Measurements from ENCODE around the gene RAB6A.

The RAB6A gene

GRCh38 chr11:73748300-73748699, 12.6 kb downstream of the RAB6A start:
- peaks cover 94% of the 10 kb centered on the region for H3K79me2 ChIP-seq (ENCODE audit: control insufficient read depth, low read length)
- peaks cover 13% of the 10 kb centered on the region for H3K4me1 ChIP-seq (ENCODE audit: control insufficient read depth, low read length)
- no peaks in the 10 kb centered on the region for H3K27me3 ChIP-seq (ENCODE audit: control insufficient read depth, low read length)
- H3K4me3 ChIP-seq (ENCODE audit: low read length), result no peak overlapping the region
- H3K36me3 ChIP-seq (ENCODE audit: control insufficient read depth, low read length), result no peaks in the 10 kb centered on the region
- no peak overlapping the region for H3K4me2 ChIP-seq (ENCODE audit: low read length)
- TF ChIP-seq EZH2phosphoT487 (IDR thresholded peaks at IDR 0.05; ENCODE audit: borderline replicate concordance, low read length) (no peak), CTCF (IDR thresholded peaks at IDR 0.05; ENCODE audit: low read depth, low read length, poor library complexity, severe bottlenecking) (no peak)
- no peaks in the 10 kb centered on the region; the same call in 1 of the 2 replicates for H3F3A ChIP-seq (ENCODE audit: control insufficient read depth, insufficient read depth)
- H3K9me2 ChIP-seq (replicated peaks; ENCODE audit: control insufficient read depth, low read length), result no peaks in the 10 kb centered on the region
- H3K27ac ChIP-seq (ENCODE audit: low read depth, low read length), result no peak overlapping the region
- H3K9me3 ChIP-seq (ENCODE audit: control insufficient read depth, insufficient read depth, low read length), result no peaks in the 10 kb centered on the region
- H4K20me1 ChIP-seq (ENCODE audit: control insufficient read depth, insufficient read depth, low read depth, low read length), result 0 out of 2 replicates have a peak, but pooled peaks cover 2% of the 10 kb centered on the region

GRCh38 chr11:73747762-73748161, 13.1 kb downstream of the RAB6A start:
- Histone ChIP-seq H4K20me1 (ENCODE audit: control insufficient read depth, insufficient read depth, low read depth, low read length) (0 out of 2 replicates have a peak, but pooled peaks cover 2% of the 10 kb centered on the region), H3K79me2 (ENCODE audit: control insufficient read depth, low read length) (peaks cover 94% of the 10 kb centered on the region), H3K4me1 (ENCODE audit: control insufficient read depth, low read length) (peaks cover 13% of the 10 kb centered on the region), H3F3A (ENCODE audit: control insufficient read depth, insufficient read depth) (no peaks in the 10 kb centered on the region; the same call in 1 of the 2 replicates), H3K4me3 (ENCODE audit: low read length) (no peak overlapping the region), H3K27ac (ENCODE audit: low read depth, low read length) (no peak overlapping the region), H3K9me2 (replicated peaks; ENCODE audit: control insufficient read depth, low read length) (no peaks in the 10 kb centered on the region), H3K9me3 (ENCODE audit: control insufficient read depth, insufficient read depth, low read length) (no peaks in the 10 kb centered on the region), H3K36me3 (ENCODE audit: control insufficient read depth, low read length) (no peaks in the 10 kb centered on the region), H3K27me3 (ENCODE audit: control insufficient read depth, low read length) (no peaks in the 10 kb centered on the region), H3K4me2 (ENCODE audit: low read length) (no peak overlapping the region)
- TF ChIP-seq CTCF (IDR thresholded peaks at IDR 0.05; ENCODE audit: low read depth, low read length, poor library complexity, severe bottlenecking), result no peak
- TF ChIP-seq EZH2phosphoT487 (IDR thresholded peaks at IDR 0.05; ENCODE audit: borderline replicate concordance, low read length), result no peak

- no peak for TF ChIP-seq CTCF (IDR thresholded peaks at IDR 0.05; ENCODE audit: low read depth, low read length, poor library complexity, severe bottlenecking)
- no peak for TF ChIP-seq EZH2phosphoT487 (IDR thresholded peaks at IDR 0.05; ENCODE audit: borderline replicate concordance, low read length)
- Histone ChIP-seq H4K20me1 (ENCODE audit: control insufficient read depth, insufficient read depth, low read depth, low read length) (0 out of 2 replicates have a peak, but pooled peaks cover 2% of the 10 kb centered on the region), H3K4me2 (ENCODE audit: low read length) (no peak overlapping the region), H3K4me1 (ENCODE audit: control insufficient read depth, low read length) (peaks cover 12% of the 10 kb centered on the region), H3K9me2 (replicated peaks; ENCODE audit: control insufficient read depth, low read length) (no peaks in the 10 kb centered on the region), H3K36me3 (ENCODE audit: control insufficient read depth, low read length) (no peaks in the 10 kb centered on the region), H3K27me3 (ENCODE audit: control insufficient read depth, low read length) (no peaks in the 10 kb centered on the region), H3K27ac (ENCODE audit: low read depth, low read length) (no peak overlapping the region), H3K79me2 (ENCODE audit: control insufficient read depth, low read length) (peaks cover 90% of the 10 kb centered on the region), H3F3A (ENCODE audit: control insufficient read depth, insufficient read depth) (no peaks in the 10 kb centered on the region; the same call in 1 of the 2 replicates), H3K9me3 (ENCODE audit: control insufficient read depth, insufficient read depth, low read length) (no peaks in the 10 kb centered on the region), H3K4me3 (ENCODE audit: low read length) (no peak overlapping the region)
Measured at GRCh38 chr11:73746701-73747100, 14.2 kb downstream of the RAB6A start.
